Measurements from ENCODE around the gene RAD51B. TPM values are rescaled to one million over a fixed set of nuclear protein-coding genes. Genes with fewer than 3 reads are reported as not detected.

The RAD51B gene
- total and polyA plus RNA-seq, 9 of the 15 experiments (the other 6 are each of a cell fraction or from before 2014, with no cell fraction given) = 8.5 to 17.3 (median 11.3) TPM

DNA sequence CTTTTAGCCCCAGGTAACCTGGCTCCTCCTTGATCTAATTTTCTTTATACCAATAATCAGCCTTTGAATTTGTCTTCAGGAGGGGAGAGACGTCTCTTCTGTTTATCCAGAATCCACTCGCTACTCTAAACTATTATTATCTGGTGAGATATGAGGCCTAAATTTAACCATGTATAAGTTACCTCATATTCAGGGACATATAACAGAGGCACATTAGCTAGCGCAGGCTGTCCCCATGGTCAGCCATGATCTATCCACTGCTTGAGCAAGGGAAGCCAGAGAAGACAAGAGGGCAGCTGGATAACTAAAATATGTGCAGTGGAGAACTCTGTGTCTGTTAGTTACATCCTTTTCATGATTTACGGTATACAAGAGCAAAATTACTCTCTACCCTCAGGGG is 481.0 kb downstream of the RAD51B start:
- Histone ChIP-seq H3K27me3 (ENCODE audit: control insufficient read depth in 2 of 2, insufficient read depth in 2 of 2, low read length in 2 of 2) (no peaks in the 10 kb centered on the region), H3K9me3 (replicated peaks; ENCODE audit: control insufficient read depth, insufficient read depth, low read depth, low read length) (no peaks in the 10 kb centered on the region), H4K20me1 (replicated peaks; ENCODE audit: control insufficient read depth, insufficient read depth, low read length) (no peaks in the 10 kb centered on the region), H3K79me2 (ENCODE audit: control insufficient read depth, insufficient read depth, low read length) (no peaks in the 10 kb centered on the region), H3K4me2 (ENCODE audit: insufficient read depth, low read length) (no peak overlapping the region), H3K4me3 (no peak overlapping the region), H3K27ac (ENCODE audit: extremely low read depth, low read depth, low read length) (no peak overlapping the region), H3K9me1 (ENCODE audit: control insufficient read depth, insufficient read depth, low read length) (no peaks in the 10 kb centered on the region), H3K9ac (ENCODE audit: insufficient read depth in 1 of 2, low read depth in 2 of 2, low read length in 2 of 2) (no peak overlapping the region), H3K36me3 (ENCODE audit: control insufficient read depth, insufficient read depth, low read length) (no peaks in the 10 kb centered on the region), H3K4me1 (replicated peaks in 1 of 2; ENCODE audit: control insufficient read depth in 2 of 2, insufficient read depth in 2 of 2, low read length in 2 of 2) (peaks cover 0 to 14% of the 10 kb centered on the region in 2 experiments; a peak in 2 of 5 replicates), H2AFZ (ENCODE audit: low read depth, low read length) (no peak overlapping the region)
- TF ChIP-seq DMBX1 (CRISPR knock-in tag; IDR thresholded peaks at IDR 0.05; ENCODE audit: borderline replicate concordance) (no peak), TAF7 (tag; IDR thresholded peaks at IDR 0.05) (no peak), NFE2 (IDR thresholded peaks at IDR 0.05; ENCODE audit: low read depth) (no peak), SRSF7 (optimal IDR thresholded peaks at IDR 0.05; ENCODE audit: low read depth, low read length) (no peak), KDM2B (CRISPR knock-in tag; IDR thresholded peaks at IDR 0.05) (no peak), ZNF785 (CRISPR knock-in tag; IDR thresholded peaks at IDR 0.05) (no peak), E2F3 (CRISPR knock-in tag; IDR thresholded peaks at IDR 0.05) (no peak)
- TF ChIP-seq, protein P1, sequence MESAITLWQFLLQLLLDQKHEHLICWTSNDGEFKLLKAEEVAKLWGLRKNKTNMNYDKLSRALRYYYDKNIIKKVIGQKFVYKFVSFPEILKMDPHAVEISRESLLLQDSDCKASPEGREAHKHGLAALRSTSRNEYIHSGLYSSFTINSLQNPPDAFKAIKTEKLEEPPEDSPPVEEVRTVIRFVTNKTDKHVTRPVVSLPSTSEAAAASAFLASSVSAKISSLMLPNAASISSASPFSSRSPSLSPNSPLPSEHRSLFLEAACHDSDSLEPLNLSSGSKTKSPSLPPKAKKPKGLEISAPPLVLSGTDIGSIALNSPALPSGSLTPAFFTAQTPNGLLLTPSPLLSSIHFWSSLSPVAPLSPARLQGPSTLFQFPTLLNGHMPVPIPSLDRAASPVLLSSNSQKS (CRISPR knock-in tag; IDR thresholded peaks at IDR 0.05) = no peak
- ChIA-PET POLR2A (no interaction called here), CTCF (ENCODE audit: low intra/inter-chr PET ratio) (no interaction called here)
- ATAC-seq (no peak), DNase-seq (ENCODE audit: extremely low read depth in 1 of 4, low spot score in 3 of 4) (no peak), FAIRE-seq (no peak)
- intact Hi-C loops (cut with micrococcal nuclease) = no loop called here
- BruUV-seq (replicated peaks) = no TSS peak
- WGBS (ENCODE audit: insufficient coverage, low coverage, missing lambda C conversion rate) = 79% methylated on average over 4 of the region's 4 CpGs
- in situ Hi-C loops (cut with MboI) = no loop called here

All from K562 (cell line).